GM12892 (cell line): Measurements from ENCODE around the gene KCNMA1.

Experiments used
- POLR2A ChIP-seq: IDR thresholded peaks from 2 replicates; pipeline ENCODE4 v1.6.1; 2011; ENCODE audit warnings: low read depth, low read length, control low read depth
- TAF1 ChIP-seq: IDR thresholded peaks from 2 replicates; pipeline ENCODE4 v1.6.1; 2011; ENCODE audit warnings: low read depth, mild to moderate bottlenecking, control low read depth, low read length, borderline replicate concordance

DNA sequence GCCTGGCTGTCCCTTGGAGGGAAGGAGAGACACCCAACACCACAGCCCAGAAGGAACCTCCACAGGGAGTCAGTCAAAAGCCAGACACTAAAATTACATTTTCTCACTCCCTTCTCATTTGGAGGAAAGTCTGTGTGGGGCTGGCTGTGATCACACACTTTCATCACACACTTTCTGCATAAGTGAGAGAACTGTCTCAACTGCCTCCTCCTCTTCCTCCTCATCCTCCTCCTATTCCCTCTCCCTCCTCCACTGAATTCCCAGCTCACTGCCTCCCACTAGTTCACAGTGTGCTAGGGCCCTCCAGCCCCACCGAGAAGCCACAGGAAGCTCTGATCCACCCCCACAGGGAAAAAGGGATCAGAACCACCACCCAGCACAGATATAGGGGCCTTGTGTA, 91.6 kb downstream of the KCNMA1 start:
- no peak for TF ChIP-seq POLR2A
- no peak for TF ChIP-seq TAF1
